ENCODE results near the gene TSPAN12. TPM values are rescaled to one million over a fixed set of nuclear protein-coding genes. Genes with fewer than 3 reads are reported as not detected.

The TSPAN12 gene
- total and polyA plus RNA-seq, 2 of the 4 experiments (the other 2 are of a cell fraction): 0.36 to 0.72 TPM

DNA sequence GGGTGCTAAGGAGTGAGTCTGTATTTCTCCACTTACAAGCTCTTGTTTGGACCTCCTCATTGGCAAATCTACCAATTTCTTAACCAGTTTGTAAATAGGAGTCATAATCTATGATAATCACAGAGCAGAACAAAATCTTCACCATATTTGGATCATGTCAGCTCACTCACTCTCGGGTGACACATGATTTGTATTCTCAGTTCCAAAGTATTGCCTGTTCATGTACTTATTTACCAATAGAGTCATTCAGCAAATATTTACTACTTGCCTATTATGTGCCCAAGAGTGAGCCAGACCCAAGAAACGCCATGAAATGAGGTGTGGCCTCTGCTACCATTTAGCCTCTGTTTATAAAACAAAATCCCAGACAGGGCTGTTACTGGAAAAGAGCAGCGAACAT, 114.8 kb downstream of the TSPAN12 start:
- Histone ChIP-seq H2BK5ac (ENCODE audit: low read depth, low read length, poor library complexity, severe bottlenecking) (no peak overlapping the region), H2BK120ac (ENCODE audit: low read depth, low read length) (no peak overlapping the region), H3K9ac (ENCODE audit: low read depth, low read length) (no peak overlapping the region), H4K8ac (ENCODE audit: low read depth in 2 of 2, low read length in 2 of 2) (no peak overlapping the region), H3K4me1 (ENCODE audit: control insufficient read depth, insufficient read depth, low read length) (no peaks in the 10 kb centered on the region), H4K91ac (ENCODE audit: insufficient read depth, low read depth, low read length) (no peak overlapping the region), H3K79me1 (ENCODE audit: low read depth in 1 of 2, low read length in 2 of 2) (no peaks in the 10 kb centered on the region), H3K18ac (ENCODE audit: low read depth, low read length) (no peak overlapping the region), H2AK5ac (ENCODE audit: low read depth, low read length) (no peak overlapping the region), H2AK9ac (replicated peaks; ENCODE audit: low read depth, low read length, poor library complexity) (no peak overlapping the region), H3K4me2 (ENCODE audit: low read depth, low read length) (no peak overlapping the region), H3K4ac (ENCODE audit: low read depth, low read length) (no peak overlapping the region), H2BK20ac (ENCODE audit: low read depth, low read length) (no peak overlapping the region), H3K23ac (ENCODE audit: low read depth, low read length) (no peak overlapping the region), H4K20me1 (ENCODE audit: insufficient read depth, low read length) (no peaks in the 10 kb centered on the region), H3K9me3 (ENCODE audit: control insufficient read depth, insufficient read depth, low read length) (no peaks in the 10 kb centered on the region), H3K14ac (replicated peaks; ENCODE audit: low read depth, low read length) (no peak overlapping the region), H2AFZ (replicated peaks; ENCODE audit: low read length, poor library complexity) (peak overlapping the region; percentile 8), H2BK15ac (ENCODE audit: low read depth, low read length) (no peak overlapping the region), H3K4me3 (ENCODE audit: insufficient read depth, low read depth, low read length) (no peak overlapping the region), H3K27me3 (ENCODE audit: control insufficient read depth, insufficient read depth, low read length) (peaks cover 2% of the 10 kb centered on the region), H3K27ac (ENCODE audit: insufficient read depth, low read length) (no peak overlapping the region), H4K5ac (ENCODE audit: low read depth, low read length) (no peak overlapping the region), H3K36me3 (ENCODE audit: control insufficient read depth, insufficient read depth, low read length) (no peaks in the 10 kb centered on the region), H3K9me1 (ENCODE audit: insufficient read depth, low read length) (no peaks in the 10 kb centered on the region), H3K56ac (ENCODE audit: extremely low read depth, insufficient read depth, low read length) (no peak overlapping the region)
- ChIA-PET CTCF (no interaction called here), POLR2A (ENCODE audit: unreplicated experiment) (no interaction called here)
- no TSS peak for BruUV-seq (replicated peaks)
- no peak for TF ChIP-seq FOS (IDR thresholded peaks at IDR 0.05; ENCODE audit: low read depth, low read length)
- dilution Hi-C loops (cut with HindIII; ENCODE audit: low sequenced_read_pairs, unreplicated experiment): no loop called here
- 20% methylated on average over 1 of the region's 3 CpGs; no CpG with 5 or more reads in 1 of the 2 experiments for WGBS, 2 experiments (ENCODE audit: extremely low coverage in 2 of 2, insufficient read length in 1 of 2)
- in situ Hi-C loops (cut with MboI; ENCODE audit: low sequenced_read_pairs): no loop called here
- intact Hi-C loops (cut with micrococcal nuclease): no loop called here
- DNase-seq: no peak
- no peak for ATAC-seq (ENCODE audit: low read depth)
